Urothelium cell line (cell line): ENCODE measurements around the gene DDO.

Source experiments
- DNase-seq: peaks from one replicate; pipeline ENCODE4 v3.0.0; 2011; ENCODE audit warnings: low spot score, mixed read lengths
- FAIRE-seq: peaks from 2 replicates; lab custom pipeline; 2011; peaks lifted over from hg19 to GRCh38; lab: Jason Lieb, UNC

The DDO gene

DNA sequence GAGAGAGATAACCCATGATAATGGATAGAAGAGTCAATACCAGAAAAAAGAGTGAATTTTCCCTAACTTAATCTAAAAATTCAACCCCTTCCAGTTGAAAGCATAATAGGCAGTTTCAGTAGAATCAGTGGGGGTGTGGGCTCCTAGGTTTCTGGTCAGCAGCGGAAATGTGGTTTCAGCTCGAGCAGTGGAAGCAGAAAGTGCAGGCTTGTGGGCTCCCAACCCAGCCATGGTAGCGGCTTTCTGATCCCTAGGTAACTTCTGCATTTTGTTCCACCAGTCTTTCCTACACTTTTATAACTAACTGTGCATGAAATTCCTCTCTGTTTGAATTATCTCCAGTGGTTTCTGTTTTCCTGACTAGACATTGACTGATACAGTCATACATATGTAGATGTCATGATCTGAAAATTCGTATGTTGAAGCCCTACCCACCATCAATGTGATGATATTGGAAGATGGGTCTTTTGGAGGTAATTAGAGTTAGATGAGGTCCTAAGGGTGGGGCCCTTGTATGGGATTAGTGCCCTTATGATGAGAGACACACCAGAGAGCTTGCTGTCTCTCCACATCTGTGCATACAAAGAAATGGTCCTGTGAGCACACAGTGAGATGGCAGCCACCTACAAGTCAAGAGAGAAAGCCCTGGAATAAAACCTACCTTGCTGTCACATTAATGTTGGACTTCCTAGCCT is 6.5 kb upstream of the DDO start:
- FAIRE-seq: no peak

DNA sequence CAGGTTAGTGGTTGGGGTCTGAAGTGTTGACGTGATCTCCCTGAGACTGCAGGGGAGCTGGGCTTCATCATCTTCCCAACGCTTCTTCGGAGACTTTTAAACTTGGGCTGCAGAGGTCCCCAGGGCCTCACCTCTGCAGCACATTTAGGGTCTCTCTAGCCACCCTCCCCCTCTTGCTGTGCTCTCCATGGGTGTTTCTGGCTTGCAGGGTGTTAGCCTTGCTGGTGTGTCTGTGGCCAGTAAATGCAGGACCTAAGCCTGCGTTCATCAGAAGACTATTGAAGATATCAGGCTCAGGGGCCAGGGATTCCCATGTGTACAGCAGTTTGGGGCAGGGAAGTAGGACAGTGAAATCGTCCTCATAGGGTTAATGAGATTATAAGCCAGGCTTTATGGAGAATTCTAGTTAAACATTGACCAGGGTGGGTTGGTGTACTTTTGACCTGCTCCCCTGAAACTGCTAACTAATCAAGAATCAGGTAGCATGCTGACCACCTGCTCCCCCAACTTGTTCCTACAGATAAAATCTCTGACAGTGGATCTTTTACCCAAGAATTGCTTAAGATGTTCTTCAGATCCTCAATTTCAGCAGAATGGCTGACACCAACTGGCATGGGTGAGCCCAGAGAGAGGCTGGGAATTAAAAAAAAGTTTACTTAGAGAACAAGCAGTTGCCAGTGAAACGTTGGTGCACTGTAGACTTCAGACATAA is 3.8 kb upstream of the DDO start:
- FAIRE-seq (no peak), DNase-seq (no peak)

More for the DNA sequence above, 6.5 kb upstream of the DDO start:
- DNase-seq: no peak

- DNase-seq (no peak), FAIRE-seq (no peak)
These were observed 3.2 kb upstream of the DDO start for GRCh38 chr6:110418594-110418993.

DNA sequence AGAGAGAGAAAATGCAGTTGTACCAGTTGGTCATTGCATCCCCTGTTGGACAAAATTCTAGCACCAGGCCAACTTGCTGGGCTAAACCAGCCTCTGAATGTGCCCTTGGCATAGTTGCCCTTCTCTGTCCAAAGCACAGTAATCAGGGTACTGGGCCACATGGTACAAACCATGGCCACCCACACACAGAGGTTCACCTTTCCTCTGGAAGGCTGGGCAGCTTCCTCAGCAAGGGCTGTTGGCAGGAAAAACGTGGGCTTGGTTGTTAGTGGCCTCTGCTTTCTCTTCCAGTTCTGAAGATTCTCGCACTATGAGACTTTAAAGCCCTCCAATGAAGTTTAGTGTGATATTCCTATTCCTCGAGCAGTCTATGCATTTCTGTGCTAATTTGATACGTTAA is 706 bp downstream of the DDO start:
- FAIRE-seq: no peak

GRCh38 chr6:110412360-110412759 is 3.0 kb downstream of the DDO start:
- no peak for FAIRE-seq
- no peak for DNase-seq

More for the DNA sequence above, 706 bp downstream of the DDO start:
- no peak for DNase-seq

- no peak for DNase-seq
- FAIRE-seq: no peak
These were observed 4.9 kb downstream of the DDO start for GRCh38 chr6:110410511-110410910.

- DNase-seq: no peak
- FAIRE-seq: no peak
These were observed 5.6 kb downstream of the DDO start for GRCh38 chr6:110409794-110410193.

GRCh38 chr6:110408901-110409300 is 6.5 kb downstream of the DDO start:
- DNase-seq (no peak), FAIRE-seq (no peak)

DNA sequence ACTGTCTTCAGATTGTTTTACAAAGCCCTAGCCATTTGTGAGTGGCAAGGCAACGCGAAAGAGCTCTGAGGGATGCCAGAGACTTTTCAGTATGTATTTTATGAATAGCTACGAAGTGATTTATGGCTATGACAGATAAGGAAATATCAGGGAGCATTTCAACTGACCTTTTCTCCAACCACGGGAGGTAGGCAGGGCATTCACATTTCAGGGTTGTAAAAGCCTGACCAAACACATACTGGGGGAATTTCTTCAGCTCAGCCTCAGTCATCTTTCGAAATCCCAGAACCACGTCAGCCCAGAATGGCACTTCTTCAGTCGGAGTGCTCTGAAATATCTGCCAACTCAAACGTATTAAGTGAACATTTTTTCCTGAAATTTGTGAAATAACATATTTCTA is 10.8 kb downstream of the DDO start:
- no peak for DNase-seq
- FAIRE-seq: no peak

- DNase-seq: no peak
- no peak for FAIRE-seq
These were observed 13.7 kb downstream of the DDO start for GRCh38 chr6:110401585-110402176.

GRCh38 chr6:110400208-110400607 is 15.2 kb downstream of the DDO start:
- DNase-seq (no peak), FAIRE-seq (no peak)

- DNase-seq (no peak), FAIRE-seq (no peak)
These were observed 15.9 kb downstream of the DDO start for GRCh38 chr6:110399219-110400071.

DNA sequence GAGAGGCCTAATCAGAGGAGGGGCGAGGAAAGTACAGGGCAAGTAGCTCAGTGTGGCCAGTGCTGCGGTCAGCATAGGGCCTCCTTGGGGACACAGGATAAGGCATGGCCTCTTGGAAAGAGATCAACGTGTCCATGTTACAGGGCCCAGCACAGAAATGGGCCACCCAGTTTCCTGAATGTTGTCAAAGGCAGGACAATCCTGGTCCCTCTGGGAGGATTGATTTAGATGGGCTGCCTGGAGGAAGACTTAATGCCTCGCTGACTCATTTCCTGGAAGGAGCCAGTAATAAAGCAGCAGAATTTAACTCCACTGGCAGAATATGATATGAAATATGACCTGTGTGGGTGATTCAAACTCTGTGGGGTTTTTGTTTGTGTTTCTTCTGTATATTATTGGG is 16.6 kb downstream of the DDO start:
- no peak for FAIRE-seq
- DNase-seq: peak; percentile 31

- FAIRE-seq (no peak), DNase-seq (no peak)
These were observed 20.2 kb downstream of the DDO start for GRCh38 chr6:110395221-110395620.

GRCh38 chr6:110394409-110394808 is 21.0 kb downstream of the DDO start:
- no peak for DNase-seq
- no peak for FAIRE-seq

GRCh38 chr6:110392727-110393126 is 22.6 kb downstream of the DDO start:
- DNase-seq (no peak), FAIRE-seq (no peak)

DNA sequence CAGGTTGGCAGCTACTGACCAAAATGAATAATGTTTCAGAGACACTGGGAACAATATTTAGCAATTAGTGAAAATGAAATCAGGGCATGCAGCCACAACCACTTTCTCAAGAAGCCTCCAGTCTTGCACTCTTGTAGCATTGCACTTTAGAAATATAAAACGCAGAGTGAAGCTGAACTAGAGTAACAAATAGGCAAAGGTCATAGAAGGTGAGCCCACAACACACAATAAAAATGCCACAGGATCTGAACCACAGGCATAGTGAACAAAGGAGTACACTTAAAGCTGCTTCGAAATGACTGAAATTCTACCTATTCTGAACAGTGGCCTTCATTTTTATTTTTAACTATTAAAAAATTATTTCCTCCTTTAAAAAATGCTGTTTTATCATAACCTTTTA is 25.0 kb downstream of the DDO start:
- FAIRE-seq: no peak
- DNase-seq: no peak

DNA sequence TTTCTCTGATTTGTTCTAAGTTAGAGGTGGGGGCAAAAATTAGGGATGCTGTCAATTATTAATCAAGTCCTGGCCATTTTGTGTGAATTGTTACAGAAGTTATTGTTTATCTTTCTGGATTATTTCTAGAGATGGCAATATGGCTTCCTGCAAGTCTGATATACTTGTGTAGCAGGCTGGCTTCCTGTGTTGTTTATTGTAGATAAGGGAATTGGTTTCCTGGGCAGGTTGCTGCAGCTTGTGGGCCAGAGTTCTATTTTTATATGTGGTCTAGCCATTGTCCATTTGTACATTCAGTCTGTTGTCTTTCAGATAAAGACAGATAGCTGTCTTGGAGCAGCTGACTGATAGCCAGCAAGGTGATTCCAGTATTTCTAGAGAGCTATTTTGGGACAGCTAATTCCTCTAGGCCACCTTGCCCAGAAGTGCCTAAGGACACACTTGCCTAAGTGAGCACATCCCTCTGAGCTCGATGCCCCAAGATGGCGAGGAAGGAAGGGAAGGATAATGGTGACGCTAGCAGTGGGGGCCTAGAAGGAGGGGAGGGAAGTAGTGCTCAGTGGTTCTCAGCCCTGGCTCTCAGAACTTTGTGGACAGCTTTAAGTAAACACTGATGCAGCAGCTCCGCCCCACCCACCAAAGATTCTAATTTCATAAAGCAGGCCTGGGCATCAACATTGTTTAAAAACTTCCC is 25.5 kb downstream of the DDO start:
- DNase-seq (no peak), FAIRE-seq (no peak)

GRCh38 chr6:110387986-110388385 is 27.4 kb downstream of the DDO start:
- FAIRE-seq: no peak

GRCh38 chr6:110385458-110385863 is 29.9 kb downstream of the DDO start:
- FAIRE-seq (no peak), DNase-seq (no peak)

More at GRCh38 chr6:110387986-110388385, 27.4 kb downstream of the DDO start:
- DNase-seq: no peak

- DNase-seq: no peak
- FAIRE-seq: no peak
These were observed 36.8 kb downstream of the DDO start for GRCh38 chr6:110378552-110378951.
